SK-N-MC (cell line): ENCODE results near the gene CACNA1A.

Experiments used
- EZH2 ChIP-seq: fragments of 200-600 bp; sonication (generic); IDR thresholded peaks from one replicate; pipeline ENCODE4 v1.6.1; 2017; ENCODE audit warnings: antibody characterized with exemption
- FOXP2 ChIP-seq: optimal IDR thresholded peaks from 2 replicates; pipeline ENCODE3; 2011; ENCODE audit warnings: mild to moderate bottlenecking, moderate library complexity; ENCODE audit not compliant: insufficient read depth; ENCODE audit errors: extremely low read length, control extremely low read depth
- POLR2AphosphoS5 ChIP-seq: IDR thresholded peaks from 2 replicates; pipeline ENCODE4 v1.6.1; 2012; ENCODE audit warnings: mild to moderate bottlenecking, low read depth, low read length, borderline replicate concordance

- TF ChIP-seq POLR2AphosphoS5 (no peak), EZH2 (no peak), FOXP2 (no peak)
These were observed 48.4 kb upstream of the CACNA1A start for GRCh38 chr19:13554506-13555240.
